ENCODE measurements around the gene TMEM114. TPM values are rescaled to one million over a fixed set of nuclear protein-coding genes. Genes with fewer than 3 reads are reported as not detected.

The TMEM114 gene
- polyA plus RNA-seq, 1 donor (not counting 4 experiments of a cell fraction or from before 2014, with no cell fraction given), result not detected

DNA sequence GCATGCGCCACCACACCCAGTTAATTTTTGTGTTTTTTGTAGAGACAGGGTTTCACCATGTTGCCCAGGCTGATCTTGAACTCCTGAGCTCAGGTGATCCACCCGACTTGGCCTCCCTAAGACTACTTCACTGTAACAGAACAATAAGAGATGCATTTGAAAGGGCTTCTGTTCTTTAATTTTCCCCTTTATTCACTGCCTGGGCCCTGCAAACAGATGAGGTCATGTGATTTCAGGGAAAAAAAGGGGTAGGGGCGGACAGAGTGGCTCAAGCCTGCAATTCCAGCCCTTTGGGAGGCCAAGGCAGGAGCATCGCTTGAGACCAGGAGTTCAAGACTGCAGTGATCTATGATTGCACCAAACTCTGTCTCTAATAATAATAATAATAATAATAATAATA is 36.3 kb downstream of the TMEM114 start:
- Histone ChIP-seq H2AFZ (ENCODE audit: control insufficient read depth, low read length) (no peak overlapping the region), H3K4me3 (ENCODE audit: control insufficient read depth in 2 of 3, extremely low read depth in 1 of 3, insufficient read depth in 2 of 3, low read depth in 1 of 3, low read length in 3 of 3) (no peak overlapping the region), H3K9ac (ENCODE audit: control insufficient read depth, extremely low read depth, insufficient read depth, low read length) (no peak overlapping the region), H4K20me1 (ENCODE audit: control insufficient read depth, extremely low read depth, insufficient read depth, low read length) (no peaks in the 10 kb centered on the region), H3K4me2 (ENCODE audit: control insufficient read depth, extremely low read depth, insufficient read depth, low read depth, low read length) (no peak overlapping the region), H3K27me3 (ENCODE audit: control insufficient read depth, extremely low read depth, insufficient read depth, low read length) (peaks cover 4% of the 10 kb centered on the region), H3K27ac (ENCODE audit: control insufficient read depth, insufficient read depth, low read length) (no peak overlapping the region), H3K9me3 (ENCODE audit: control insufficient read depth, low read depth, low read length) (no peaks in the 10 kb centered on the region), H3K36me3 (ENCODE audit: control insufficient read depth in 2 of 2, extremely low read depth in 1 of 2, insufficient read depth in 2 of 2, low read length in 2 of 2) (no peaks in the 10 kb centered on the region), H3K79me2 (ENCODE audit: control insufficient read depth, insufficient read depth, low read length) (no peaks in the 10 kb centered on the region), H3K4me1 (ENCODE audit: control insufficient read depth, extremely low read depth, insufficient read depth, low read length) (no peaks in the 10 kb centered on the region), H3K9me1 (ENCODE audit: control insufficient read depth, extremely low read depth, insufficient read depth, low read length) (no peaks in the 10 kb centered on the region)
- no peak for FAIRE-seq
- no peak for DNase-seq (ENCODE audit: low read depth, low spot score)
- dilution Hi-C loops (cut with MboI; ENCODE audit: extremely low pct_ligation_motif_present, low sequenced_read_pairs), result no loop called here
- TF ChIP-seq, protein P1, sequence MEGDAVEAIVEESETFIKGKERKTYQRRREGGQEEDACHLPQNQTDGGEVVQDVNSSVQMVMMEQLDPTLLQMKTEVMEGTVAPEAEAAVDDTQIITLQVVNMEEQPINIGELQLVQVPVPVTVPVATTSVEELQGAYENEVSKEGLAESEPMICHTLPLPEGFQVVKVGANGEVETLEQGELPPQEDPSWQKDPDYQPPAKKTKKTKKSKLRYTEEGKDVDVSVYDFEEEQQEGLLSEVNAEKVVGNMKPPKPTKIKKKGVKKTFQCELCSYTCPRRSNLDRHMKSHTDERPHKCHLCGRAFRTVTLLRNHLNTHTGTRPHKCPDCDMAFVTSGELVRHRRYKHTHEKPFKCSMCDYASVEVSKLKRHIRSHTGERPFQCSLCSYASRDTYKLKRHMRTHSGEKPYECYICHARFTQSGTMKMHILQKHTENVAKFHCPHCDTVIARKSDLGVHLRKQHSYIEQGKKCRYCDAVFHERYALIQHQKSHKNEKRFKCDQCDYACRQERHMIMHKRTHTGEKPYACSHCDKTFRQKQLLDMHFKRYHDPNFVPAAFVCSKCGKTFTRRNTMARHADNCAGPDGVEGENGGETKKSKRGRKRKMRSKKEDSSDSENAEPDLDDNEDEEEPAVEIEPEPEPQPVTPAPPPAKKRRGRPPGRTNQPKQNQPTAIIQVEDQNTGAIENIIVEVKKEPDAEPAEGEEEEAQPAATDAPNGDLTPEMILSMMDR (optimal IDR thresholded peaks at IDR 0.05 in 1 of 3, IDR thresholded peaks at IDR 0.05 in 1 of 3, conservative IDR thresholded peaks at IDR 0.05 in 1 of 3; ENCODE audit: extremely low read depth in 1 of 3, insufficient read depth in 2 of 3, low read length in 3 of 3), result no peak
- TF ChIP-seq EZH2 (IDR thresholded peaks at IDR 0.05; ENCODE audit: low read length), result no peak

DNA sequence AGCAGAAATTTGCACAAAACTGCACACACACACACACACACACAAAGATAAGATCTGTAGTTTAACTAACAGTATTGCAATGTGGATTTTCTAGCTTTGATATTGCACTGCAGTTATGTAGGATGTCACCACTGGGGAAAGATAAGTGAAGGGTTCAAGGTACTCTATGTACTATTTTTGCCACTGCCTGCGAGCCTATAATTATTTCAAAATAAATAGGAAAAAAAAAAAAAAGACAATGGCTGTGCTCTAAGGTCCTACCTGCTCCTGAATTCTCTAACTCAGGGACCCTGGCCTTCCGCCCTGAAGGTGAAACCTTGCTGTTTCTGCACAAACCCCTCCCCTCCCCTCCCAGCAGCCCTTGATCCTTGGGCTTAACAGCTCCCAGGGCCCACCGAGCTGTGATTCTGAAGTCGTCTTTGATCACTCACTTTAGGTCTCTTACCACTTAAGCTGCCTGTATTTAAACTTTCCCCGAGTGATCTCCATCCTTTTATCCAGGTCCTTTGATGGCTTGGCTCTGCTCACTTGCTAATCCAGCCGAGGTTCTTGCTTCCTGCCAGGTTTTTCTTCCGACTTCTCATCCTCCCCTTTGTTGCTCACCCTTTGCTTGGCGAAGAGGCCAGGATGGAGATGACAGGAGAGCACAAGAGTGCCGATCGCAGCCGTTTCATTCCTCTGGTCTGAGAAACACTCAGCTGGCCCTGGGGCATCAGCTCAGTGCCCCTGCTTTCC is 37.7 kb downstream of the TMEM114 start:
- Histone ChIP-seq H2AFZ (ENCODE audit: control insufficient read depth, low read length) (no peak overlapping the region), H3K9me1 (ENCODE audit: control insufficient read depth, extremely low read depth, insufficient read depth, low read length) (no peaks in the 10 kb centered on the region), H3K4me1 (ENCODE audit: control insufficient read depth, extremely low read depth, insufficient read depth, low read length) (no peaks in the 10 kb centered on the region), H3K9ac (ENCODE audit: control insufficient read depth, extremely low read depth, insufficient read depth, low read length) (no peak overlapping the region), H3K27ac (ENCODE audit: control insufficient read depth, insufficient read depth, low read length) (no peak overlapping the region), H3K4me2 (ENCODE audit: control insufficient read depth, extremely low read depth, insufficient read depth, low read depth, low read length) (no peak overlapping the region), H3K4me3 (ENCODE audit: control insufficient read depth in 2 of 3, extremely low read depth in 1 of 3, insufficient read depth in 2 of 3, low read depth in 1 of 3, low read length in 3 of 3) (no peak overlapping the region), H3K9me3 (ENCODE audit: control insufficient read depth, low read depth, low read length) (no peaks in the 10 kb centered on the region), H4K20me1 (ENCODE audit: control insufficient read depth, extremely low read depth, insufficient read depth, low read length) (no peaks in the 10 kb centered on the region), H3K36me3 (ENCODE audit: control insufficient read depth in 2 of 2, extremely low read depth in 1 of 2, insufficient read depth in 2 of 2, low read length in 2 of 2) (no peaks in the 10 kb centered on the region), H3K27me3 (ENCODE audit: control insufficient read depth, extremely low read depth, insufficient read depth, low read length) (peaks cover 4% of the 10 kb centered on the region), H3K79me2 (ENCODE audit: control insufficient read depth, insufficient read depth, low read length) (no peaks in the 10 kb centered on the region)
- TF ChIP-seq, protein P1 (optimal IDR thresholded peaks at IDR 0.05 in 1 of 3, IDR thresholded peaks at IDR 0.05 in 1 of 3, conservative IDR thresholded peaks at IDR 0.05 in 1 of 3; ENCODE audit: extremely low read depth in 1 of 3, insufficient read depth in 2 of 3, low read length in 3 of 3), result no peak
- TF ChIP-seq EZH2 (IDR thresholded peaks at IDR 0.05; ENCODE audit: low read length), result no peak
- DNase-seq (ENCODE audit: low read depth, low spot score) (no peak), FAIRE-seq (no peak)
- dilution Hi-C loops (cut with MboI; ENCODE audit: extremely low pct_ligation_motif_present, low sequenced_read_pairs), result no loop called here

Measured in keratinocyte (primary cell).